ENCODE results near the gene VPS37B. TPM values are rescaled to one million over a fixed set of nuclear protein-coding genes. Genes with fewer than 3 reads are reported as not detected.

Gene VPS37B
- total and polyA plus RNA-seq, 2 of the 8 experiments (the other 6 are each of a cell fraction or from before 2014, with no cell fraction given), result 11.9 to 15.7 TPM

Other genes with a start within 250 kb of the VPS37B start
- gene HCAR2, start 192.8 kb downstream of the VPS37B start, total RNA-seq (2021; fragmentation: NEBNext Ultra II Directional; extraction: Animal tissue kit (Norgen Biotek cat#: 25700)), result not detected in 2 replicates
- gene HCAR2, start 192.8 kb downstream of the VPS37B start, polyA plus RNA-seq (2011; rRNA removed), result not detected in 2 replicates
- not detected in 2 replicates for gene HCAR3, start 179.3 kb downstream of the VPS37B start, total RNA-seq (2021; fragmentation: NEBNext Ultra II Directional; extraction: Animal tissue kit (Norgen Biotek cat#: 25700))
- not detected in 2 replicates for gene HCAR3, start 179.3 kb downstream of the VPS37B start, polyA plus RNA-seq (2011; rRNA removed)
- gene HCAR1, start 165.3 kb downstream of the VPS37B start, total RNA-seq (2021; fragmentation: NEBNext Ultra II Directional; extraction: Animal tissue kit (Norgen Biotek cat#: 25700)), result not detected in 2 replicates
- gene HCAR1, start 165.3 kb downstream of the VPS37B start, polyA plus RNA-seq (2011; rRNA removed), result 0.02 TPM in 1 of 2 replicates, not detected in the other
- gene DENR, start 143.3 kb downstream of the VPS37B start, total RNA-seq (2021; fragmentation: NEBNext Ultra II Directional; extraction: Animal tissue kit (Norgen Biotek cat#: 25700)), result 78.1 and 84.0 TPM in 2 replicates
- gene DENR, start 143.3 kb downstream of the VPS37B start, polyA plus RNA-seq (2011; rRNA removed), result 26.9 and 29.5 TPM in 2 replicates
- gene CCDC62, start 121.6 kb downstream of the VPS37B start, total RNA-seq (2021; fragmentation: NEBNext Ultra II Directional; extraction: Animal tissue kit (Norgen Biotek cat#: 25700)), result 0.21 and 0.41 TPM in 2 replicates
- gene CCDC62, start 121.6 kb downstream of the VPS37B start, polyA plus RNA-seq (2011; rRNA removed), result 0.05 TPM in 2 replicates
- 14.5 and 14.7 TPM in 2 replicates for gene HIP1R, start 60.7 kb downstream of the VPS37B start, total RNA-seq (2021; fragmentation: NEBNext Ultra II Directional; extraction: Animal tissue kit (Norgen Biotek cat#: 25700))
- 11.2 and 16.1 TPM in 2 replicates for gene HIP1R, start 60.7 kb downstream of the VPS37B start, polyA plus RNA-seq (2011; rRNA removed)
- 6.3 and 8.0 TPM in 2 replicates for gene ABCB9, start 70.3 kb upstream of the VPS37B start, total RNA-seq (2021; fragmentation: NEBNext Ultra II Directional; extraction: Animal tissue kit (Norgen Biotek cat#: 25700))
- gene ABCB9, start 70.3 kb upstream of the VPS37B start, polyA plus RNA-seq (2011; rRNA removed), result 3.8 and 5.0 TPM in 2 replicates
- 17.3 and 17.4 TPM in 2 replicates for gene OGFOD2, start 79.1 kb upstream of the VPS37B start, total RNA-seq (2021; fragmentation: NEBNext Ultra II Directional; extraction: Animal tissue kit (Norgen Biotek cat#: 25700))
- gene OGFOD2, start 79.1 kb upstream of the VPS37B start, polyA plus RNA-seq (2011; rRNA removed), result 20.3 and 35.6 TPM in 2 replicates
- gene ARL6IP4, start 84.6 kb upstream of the VPS37B start, total RNA-seq (2021; fragmentation: NEBNext Ultra II Directional; extraction: Animal tissue kit (Norgen Biotek cat#: 25700)), result 109 and 115 TPM in 2 replicates
- 76.4 and 97.6 TPM in 2 replicates for gene ARL6IP4, start 84.6 kb upstream of the VPS37B start, polyA plus RNA-seq (2011; rRNA removed)

Data from H1 (cell line).